ENCODE measurements around the gene GAA.

GAA gene

GRCh38 chr17:80101011-80101945, at the start of gene GAA:
TSS of gene GAA (plus strand) at chr17:80101581. CDS start at chr17:80104587, 3,006 bp downstream.
- peak; percentile 74 for DNase-seq

GRCh38 chr17:80051681-80052080, 49.7 kb upstream of the GAA start:
- DNase-seq = no peak

- no peak for DNase-seq
These were observed 48.3 kb upstream of the GAA start for GRCh38 chr17:80053102-80053501.

- DNase-seq = no peak
These were observed 45.8 kb upstream of the GAA start for GRCh38 chr17:80055597-80055996.

GRCh38 chr17:80058311-80058955, 42.9 kb upstream of the GAA start:
- DNase-seq = no peak

GRCh38 chr17:80060644-80061043, 40.7 kb upstream of the GAA start:
- no peak for DNase-seq

- no peak for DNase-seq
These were observed 40.0 kb upstream of the GAA start for GRCh38 chr17:80061421-80061820.

GRCh38 chr17:80063830-80064585, 37.4 kb upstream of the GAA start:
- DNase-seq = no peak

GRCh38 chr17:80064696-80065095, 36.7 kb upstream of the GAA start:
- DNase-seq = no peak

- no peak for DNase-seq
These were observed 35.8 kb upstream of the GAA start for GRCh38 chr17:80065478-80066170.

- no peak for DNase-seq
These were observed 33.9 kb upstream of the GAA start for GRCh38 chr17:80067393-80067986.

- DNase-seq = no peak
These were observed 32.8 kb upstream of the GAA start for GRCh38 chr17:80068301-80069222.

- no peak for DNase-seq
These were observed 30.8 kb upstream of the GAA start for GRCh38 chr17:80070375-80071115.

GRCh38 chr17:80071116-80071841, 30.1 kb upstream of the GAA start:
- DNase-seq = no peak

- no peak for DNase-seq
These were observed 29.0 kb upstream of the GAA start for GRCh38 chr17:80072410-80072809.

GRCh38 chr17:80080081-80080480, 21.3 kb upstream of the GAA start:
- DNase-seq = no peak

- no peak for DNase-seq
These were observed 19.8 kb upstream of the GAA start for GRCh38 chr17:80081596-80081995.

- peak; percentile 83 for DNase-seq
These were observed 18.8 kb upstream of the GAA start for GRCh38 chr17:80082403-80083135.

- no peak for DNase-seq
These were observed 18.2 kb upstream of the GAA start for GRCh38 chr17:80083136-80083661.

Data from COR-L47 (cell line).